ENCODE data around the gene LRRC61.
"Not testable (repeated sequence)": the region's sequence is repeated elsewhere in the genome, so short reads cannot be mapped to it uniquely, and the experiment has no call there.

The LRRC61 gene

GRCh38 chr7:150322833-150323681 lies at the start of gene LRRC61, which contains the start of gene ACTR3C:
Gene LRRC61, plus strand, starts transcription at chr7:150323355. Its CDS starts 13,507 bp downstream, at chr7:150336862.
Gene ACTR3C, minus strand, starts transcription at chr7:150323545. Its CDS starts 28,249 bp downstream, at chr7:150295296.
- peak; percentile 26 to 31 for DNase-seq (ENCODE audit: low read depth in 2 of 2)

- DNase-seq (ENCODE audit: low read depth in 2 of 2): peak in 1 of 2 donors; percentile 2
These were observed 46.9 kb upstream of the LRRC61 start for GRCh38 chr7:150276132-150276695.

GRCh38 chr7:150278383-150278782 lies 44.8 kb upstream of the LRRC61 start:
- not testable (repeated sequence) for DNase-seq (ENCODE audit: low read depth in 2 of 2)

- not testable (repeated sequence) for DNase-seq (ENCODE audit: low read depth in 2 of 2)
These were observed 41.3 kb upstream of the LRRC61 start for GRCh38 chr7:150281681-150282403.

- not testable (repeated sequence) for DNase-seq (ENCODE audit: low read depth in 2 of 2)
These were observed 40.0 kb upstream of the LRRC61 start for GRCh38 chr7:150283111-150283510.

GRCh38 chr7:150283608-150284007 lies 39.5 kb upstream of the LRRC61 start:
- not testable (repeated sequence) for DNase-seq (ENCODE audit: low read depth in 2 of 2)

GRCh38 chr7:150285849-150286754 lies 37.1 kb upstream of the LRRC61 start:
- not testable (repeated sequence) for DNase-seq (ENCODE audit: low read depth in 2 of 2)

- not testable (repeated sequence) for DNase-seq (ENCODE audit: low read depth in 2 of 2)
These were observed 35.3 kb upstream of the LRRC61 start for GRCh38 chr7:150287815-150288214.

GRCh38 chr7:150288816-150289215 lies 34.3 kb upstream of the LRRC61 start:
- not testable (repeated sequence) for DNase-seq (ENCODE audit: low read depth in 2 of 2)

- DNase-seq (ENCODE audit: low read depth in 2 of 2): not testable (repeated sequence)
These were observed 32.8 kb upstream of the LRRC61 start for GRCh38 chr7:150290317-150290716.

- not testable (repeated sequence) for DNase-seq (ENCODE audit: low read depth in 2 of 2)
These were observed 28.1 kb upstream of the LRRC61 start for GRCh38 chr7:150295027-150295426.

GRCh38 chr7:150295614-150296013 lies 27.5 kb upstream of the LRRC61 start:
- not testable (repeated sequence) for DNase-seq (ENCODE audit: low read depth in 2 of 2)

GRCh38 chr7:150296802-150297201 lies 26.4 kb upstream of the LRRC61 start:
- DNase-seq (ENCODE audit: low read depth in 2 of 2): not testable (repeated sequence)

GRCh38 chr7:150297978-150298377 lies 25.2 kb upstream of the LRRC61 start:
- not testable (repeated sequence) for DNase-seq (ENCODE audit: low read depth in 2 of 2)

- DNase-seq (ENCODE audit: low read depth in 2 of 2): not testable (repeated sequence)
These were observed 20.2 kb upstream of the LRRC61 start for GRCh38 chr7:150302908-150303310.

GRCh38 chr7:150304499-150305258 lies 18.5 kb upstream of the LRRC61 start:
- not testable (repeated sequence) for DNase-seq (ENCODE audit: low read depth in 2 of 2)

GRCh38 chr7:150305259-150305902 lies 17.8 kb upstream of the LRRC61 start:
- not testable (repeated sequence) for DNase-seq (ENCODE audit: low read depth in 2 of 2)

- DNase-seq (ENCODE audit: low read depth in 2 of 2): not testable (repeated sequence)
These were observed 17.3 kb upstream of the LRRC61 start for GRCh38 chr7:150305903-150306284.

GRCh38 chr7:150306377-150306776 lies 16.8 kb upstream of the LRRC61 start:
- not testable (repeated sequence) for DNase-seq (ENCODE audit: low read depth in 2 of 2)

- DNase-seq (ENCODE audit: low read depth in 2 of 2): no peak
These were observed 16.0 kb upstream of the LRRC61 start for GRCh38 chr7:150307129-150307528.

Measured in activated CD8-positive, alpha-beta memory T cell treated with anti-CD3 and anti-CD28 coated beads for 4 hours (primary cell).